PC-3 (cell line): ENCODE measurements around the gene CARMIL1. TPM values are rescaled to one million over a fixed set of nuclear protein-coding genes. Genes with fewer than 3 reads are reported as not detected.
"Not testable (repeated sequence)": the region's sequence is repeated elsewhere in the genome, so short reads cannot be mapped to it uniquely, and the experiment has no call there.

Source experiments
- ATAC-seq: fragments of 200-7000 bp; cut with Tn5 transposase; 2 replicates; pipeline ENCODE4 v1.9.1; 2020; ENCODE audit warnings: mild to moderate bottlenecking, moderate library complexity
- BruUV-seq: library from RNA; stranded (reverse); fragments of 400-500 nt; replicated peaks from 2 replicates; lab custom pipeline; 2021; lab: Mats Ljungman, UMichigan
- CTCF ChIA-PET: fragments of 300-600 bp; sonication (Branson Sonifier 250); formaldehyde crosslinking; loops from one replicate; lab custom pipeline; 2022; ENCODE audit warnings: antibody characterized with exemption; lab: Charles Lee
- POLR2A ChIA-PET: fragments of 300-600 bp; sonication (Branson Sonifier 250); formaldehyde crosslinking; loops from one replicate; lab custom pipeline; 2022; ENCODE audit warnings: antibody characterized with exemption; ENCODE audit not compliant: unreplicated experiment; lab: Charles Lee
- DNase-seq: peaks from one replicate; pipeline ENCODE4 v3.0.0-alpha.2; 2015
- H2AFZ ChIP-seq: fragments of 300-600 bp; sonication (generic); 2 replicates; pipeline ENCODE4 v1.6.0; 2016; ENCODE audit warnings: antibody characterized with exemption, low read length
- H3F3A ChIP-seq: fragments of 300-600 bp; sonication (generic); one replicate; pipeline ENCODE4 v1.6.0; 2017; ENCODE audit warnings: antibody characterized with exemption, low read length, control low read depth, mild to moderate bottlenecking; ENCODE audit not compliant: unreplicated experiment
- H3K27ac ChIP-seq: fragments of 300-600 bp; sonication (generic); 2 replicates; pipeline ENCODE4 v1.5.1; 2016; ENCODE audit warnings: mild to moderate bottlenecking, low read length
- H3K27me3 ChIP-seq: fragments of 300-600 bp; sonication (generic); 2 replicates; pipeline ENCODE4 v1.6.1; 2016; ENCODE audit warnings: low read length, mixed read lengths
- H3K36me3 ChIP-seq: fragments of 300-600 bp; sonication (generic); 2 replicates; pipeline ENCODE4 v1.6.1; 2016; ENCODE audit warnings: low read depth, mixed run types, low read length, mixed read lengths
- H3K4me1 ChIP-seq: fragments of 300-600 bp; sonication (generic); 2 replicates; pipeline ENCODE4 v1.5.1; 2016; ENCODE audit warnings: low read length; ENCODE audit not compliant: insufficient read depth
- H3K4me2 ChIP-seq: fragments of 300-600 bp; sonication (generic); 2 replicates; pipeline ENCODE4 v1.6.0; 2016; ENCODE audit warnings: low read length
- H3K4me3 ChIP-seq: fragments of 300-600 bp; sonication (generic); 2 replicates; pipeline ENCODE4 v1.5.1; 2016; ENCODE audit warnings: mild to moderate bottlenecking, low read length, mixed read lengths
- H3K79me2 ChIP-seq: fragments of 300-600 bp; sonication (generic); 2 replicates; pipeline ENCODE4 v1.6.1; 2017; ENCODE audit warnings: low read length, mixed read lengths
- H3K9ac ChIP-seq: fragments of 300-600 bp; sonication (generic); 2 replicates; pipeline ENCODE4 v1.6.0; 2016; ENCODE audit warnings: mild to moderate bottlenecking, low read length
- H3K9me2 ChIP-seq: fragments of 300-600 bp; sonication (generic); replicated peaks from 2 replicates; pipeline ENCODE4 v1.6.1; 2016; ENCODE audit warnings: mixed run types, low read length, mixed read lengths
- H3K9me3 ChIP-seq: fragments of 300-600 bp; sonication (generic); 2 replicates; pipeline ENCODE4 v1.6.1; 2016; ENCODE audit warnings: low read length, mixed read lengths
- H4K20me1 ChIP-seq: fragments of 300-600 bp; sonication (generic); 2 replicates; pipeline ENCODE4 v1.6.1; 2016; ENCODE audit warnings: low read length, mixed read lengths
- EZH2 ChIP-seq: fragments of 300-600 bp; sonication (generic); IDR thresholded peaks from one replicate; pipeline ENCODE4 v1.6.1; 2017; ENCODE audit warnings: antibody characterized with exemption, mild to moderate bottlenecking, low read length; ENCODE audit not compliant: unreplicated experiment
- EZH2phosphoT487 ChIP-seq: fragments of 300-600 bp; sonication (generic); IDR thresholded peaks from 2 replicates; pipeline ENCODE4 v1.6.1; 2018; ENCODE audit warnings: mild to moderate bottlenecking, antibody characterized with exemption, low read length, borderline replicate concordance
- intact Hi-C: fragments of 100-400 bp; cut with micrococcal nuclease; formaldehyde crosslinking; loops from 2 replicates; pipeline ENCODE4 v1.9.0; 2023
- total RNA-seq: library from RNA; depleted of rRNA; stranded (reverse); fragments of >200 nt; gene quantifications from 2 replicates; pipeline ENCODE4 v1.2.3, GENCODE V29; 2014
- TF ChIP-seq, protein P1 (sequence below): fragments of 300-600 bp; sonication (generic); conservative IDR thresholded peaks from 2 replicates; pipeline ENCODE4 v1.5.1; 2017; ENCODE audit warnings: antibody characterized with exemption, low read depth, mild to moderate bottlenecking, low read length

Gene CARMIL1
- total RNA-seq, 1 experiment from 2014 or later: 22.0 TPM

DNA sequence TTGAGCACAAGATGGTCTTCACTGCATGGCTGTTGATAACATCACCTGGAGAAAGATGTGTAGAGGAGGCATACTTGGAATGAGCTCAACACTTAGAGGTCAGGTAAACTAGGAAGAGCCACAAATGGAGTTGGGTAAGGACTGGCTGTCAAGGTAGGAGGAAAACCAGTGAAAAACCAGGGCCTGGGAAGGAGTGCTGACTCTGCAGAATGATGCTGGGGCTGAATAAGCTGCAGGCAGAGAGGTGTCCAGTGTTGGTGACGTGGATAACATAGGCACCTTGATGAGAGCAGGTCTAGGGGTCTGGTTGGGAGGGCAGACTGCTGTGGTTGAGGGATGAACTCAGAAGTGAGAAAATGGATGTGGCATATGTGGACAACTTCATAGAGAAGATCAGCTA lies 160.2 kb downstream of the CARMIL1 start:
- Histone ChIP-seq H4K20me1 (no peaks in the 10 kb centered on the region), H2AFZ (no peak overlapping the region), H3K9me2 (no peaks in the 10 kb centered on the region), H3K9ac (no peak overlapping the region), H3K9me3 (no peaks in the 10 kb centered on the region), H3K36me3 (no peaks in the 10 kb centered on the region), H3K27me3 (no peaks in the 10 kb centered on the region), H3K79me2 (no peaks in the 10 kb centered on the region), H3F3A (no peaks in the 10 kb centered on the region), H3K27ac (no peak overlapping the region), H3K4me3 (no peak overlapping the region), H3K4me1 (peaks cover 9% of the 10 kb centered on the region), H3K4me2 (no peak overlapping the region)
- intact Hi-C loops: no loop called here
- no TSS peak for BruUV-seq
- no peak for TF ChIP-seq EZH2phosphoT487
- TF ChIP-seq EZH2: no peak
- TF ChIP-seq, protein P1, sequence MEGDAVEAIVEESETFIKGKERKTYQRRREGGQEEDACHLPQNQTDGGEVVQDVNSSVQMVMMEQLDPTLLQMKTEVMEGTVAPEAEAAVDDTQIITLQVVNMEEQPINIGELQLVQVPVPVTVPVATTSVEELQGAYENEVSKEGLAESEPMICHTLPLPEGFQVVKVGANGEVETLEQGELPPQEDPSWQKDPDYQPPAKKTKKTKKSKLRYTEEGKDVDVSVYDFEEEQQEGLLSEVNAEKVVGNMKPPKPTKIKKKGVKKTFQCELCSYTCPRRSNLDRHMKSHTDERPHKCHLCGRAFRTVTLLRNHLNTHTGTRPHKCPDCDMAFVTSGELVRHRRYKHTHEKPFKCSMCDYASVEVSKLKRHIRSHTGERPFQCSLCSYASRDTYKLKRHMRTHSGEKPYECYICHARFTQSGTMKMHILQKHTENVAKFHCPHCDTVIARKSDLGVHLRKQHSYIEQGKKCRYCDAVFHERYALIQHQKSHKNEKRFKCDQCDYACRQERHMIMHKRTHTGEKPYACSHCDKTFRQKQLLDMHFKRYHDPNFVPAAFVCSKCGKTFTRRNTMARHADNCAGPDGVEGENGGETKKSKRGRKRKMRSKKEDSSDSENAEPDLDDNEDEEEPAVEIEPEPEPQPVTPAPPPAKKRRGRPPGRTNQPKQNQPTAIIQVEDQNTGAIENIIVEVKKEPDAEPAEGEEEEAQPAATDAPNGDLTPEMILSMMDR: no peak
- ATAC-seq (no peak), DNase-seq (no peak)
- CTCF ChIA-PET: no interaction called here
- POLR2A ChIA-PET: no interaction called here

DNA sequence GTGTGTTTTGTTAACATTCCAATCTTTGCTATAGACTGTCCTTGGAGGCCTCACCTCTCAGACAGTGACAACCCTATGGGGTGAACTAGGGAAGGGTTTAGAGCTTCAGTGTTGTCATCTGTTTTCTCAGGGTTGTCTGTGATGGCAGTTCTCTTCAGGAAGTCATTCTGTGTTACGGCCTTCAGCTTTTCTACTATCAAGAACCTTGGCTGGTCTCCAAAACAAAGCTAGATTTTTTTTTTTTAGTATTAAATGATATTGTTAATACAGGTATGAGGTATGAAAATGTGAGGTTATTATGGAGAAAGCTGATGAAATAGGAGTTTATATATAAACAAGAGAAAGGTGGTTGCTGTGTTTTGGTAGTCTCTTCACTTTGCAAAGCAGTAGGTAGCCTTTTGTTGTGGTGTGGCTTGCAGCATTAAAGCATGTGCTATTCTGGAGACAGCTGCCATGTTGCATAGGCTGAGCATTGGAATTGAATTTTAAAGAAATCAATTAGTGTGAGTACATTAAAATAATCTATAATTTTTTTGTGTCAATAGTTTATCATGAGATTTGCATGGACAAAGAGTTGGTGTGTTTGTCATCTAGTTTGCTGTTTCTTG lies 162.6 kb downstream of the CARMIL1 start:
- H2AFZ ChIP-seq: no peak overlapping the region
- ChIA-PET CTCF (no interaction called here), POLR2A (no interaction called here)
- peaks cover 16% of the 10 kb centered on the region for H3K4me1 ChIP-seq
- peaks cover 7% of the 10 kb centered on the region; the same call in 1 of the 2 replicates for H3K36me3 ChIP-seq
- no peaks in the 10 kb centered on the region for H4K20me1 ChIP-seq
- H3K27me3 ChIP-seq: no peaks in the 10 kb centered on the region
- BruUV-seq: no TSS peak
- H3K4me3 ChIP-seq: no peak overlapping the region
- intact Hi-C loops: no loop called here
- no peaks in the 10 kb centered on the region for H3F3A ChIP-seq
- no peaks in the 10 kb centered on the region for H3K9me2 ChIP-seq
- no peak overlapping the region for H3K4me2 ChIP-seq
- H3K9me3 ChIP-seq: no peaks in the 10 kb centered on the region
- H3K9ac ChIP-seq: no peak overlapping the region
- DNase-seq (no peak), ATAC-seq (no peak)
- H3K27ac ChIP-seq: no peak overlapping the region
- no peak for TF ChIP-seq EZH2
- no peaks in the 10 kb centered on the region for H3K79me2 ChIP-seq

GRCh38 chr6:25442898-25443297 lies 163.7 kb downstream of the CARMIL1 start:
- DNase-seq (peak; percentile 23), ATAC-seq (peak; percentile 18; the same call in 1 of the 2 replicates)
- BruUV-seq: no TSS peak
- H3K4me2 ChIP-seq: peak overlapping the region; percentile 14; the same call in 1 of the 2 replicates
- no peak overlapping the region for H3K4me3 ChIP-seq
- no peaks in the 10 kb centered on the region for H3K79me2 ChIP-seq
- no peaks in the 10 kb centered on the region for H3K27me3 ChIP-seq
- no peak overlapping the region for H3K27ac ChIP-seq
- no peaks in the 10 kb centered on the region for H3F3A ChIP-seq
- POLR2A ChIA-PET: no interaction called here
- TF ChIP-seq, protein P1: no peak
- no peak for TF ChIP-seq EZH2phosphoT487
- TF ChIP-seq EZH2: no peak
- H3K9me2 ChIP-seq: no peaks in the 10 kb centered on the region
- intact Hi-C loops: no loop called here
- no peaks in the 10 kb centered on the region for H4K20me1 ChIP-seq
- peaks cover 7% of the 10 kb centered on the region; the same call in 1 of the 2 replicates for H3K36me3 ChIP-seq
- no peaks in the 10 kb centered on the region for H3K9me3 ChIP-seq
- CTCF ChIA-PET: no interaction called here
- H3K4me1 ChIP-seq: peaks cover 27% of the 10 kb centered on the region
- H3K9ac ChIP-seq: no peak overlapping the region
- H2AFZ ChIP-seq: no peak overlapping the region

DNA sequence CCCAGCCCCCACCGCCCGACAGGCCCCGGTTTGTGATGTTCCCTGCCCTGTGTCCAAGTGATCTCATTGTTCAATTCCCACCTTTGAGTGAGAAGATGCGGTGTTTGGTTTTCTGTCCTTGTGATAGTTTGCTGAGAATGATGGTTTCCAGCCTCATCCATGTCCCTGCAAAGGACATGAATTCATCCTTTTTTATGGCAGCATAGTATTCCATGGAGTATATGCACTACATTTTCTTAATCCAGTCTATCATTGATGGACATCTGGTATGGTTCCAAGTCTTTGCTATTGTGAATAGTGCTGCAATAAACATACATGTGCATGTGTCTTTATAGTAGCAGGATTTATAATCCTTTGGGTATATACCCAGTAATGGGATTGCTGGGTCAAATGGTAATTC lies 165.3 kb downstream of the CARMIL1 start:
- H3K4me2 ChIP-seq, H3K27ac ChIP-seq, H3K79me2 ChIP-seq, H3K9ac ChIP-seq, H3K27me3 ChIP-seq, H3K9me3 ChIP-seq, intact Hi-C loops, BruUV-seq, H3K4me3 ChIP-seq, ATAC-seq, POLR2A ChIA-PET, DNase-seq, H3K9me2 ChIP-seq, CTCF ChIA-PET, H3K36me3 ChIP-seq, H4K20me1 ChIP-seq, H2AFZ ChIP-seq, H3F3A ChIP-seq: not testable (repeated sequence)
- peaks cover 38% of the 10 kb centered on the region for H3K4me1 ChIP-seq
